Frontal cortex (tissue), 4 donors: ENCODE data around the gene TCIRG1. TPM values are rescaled to one million over a fixed set of nuclear protein-coding genes. Genes with fewer than 3 reads are reported as not detected.

Experiments used
- DNase-seq, 2 donors: peaks; one replicate each; pipeline ENCODE4 v3.0.0; 2012; ENCODE audit warnings: low spot score in 2 of 2
- FAIRE-seq: peaks from 2 replicates; lab custom pipeline; 2012; peaks lifted over from hg19 to GRCh38; lab: Jason Lieb, UNC
- total RNA-seq: library from RNA; depleted of rRNA; stranded (reverse); fragments of >200 nt; gene quantifications from one replicate; pipeline ENCODE4 v1.2.3, GENCODE V29; 2014
- donor health status: control.
- donor health status: control.
- donor health status: control.

Gene TCIRG1
- total RNA-seq, 1 donor from 2014 or later: 2.4 TPM

GRCh38 chr11:68047437-68048290 is 8.8 kb downstream of the TCIRG1 start:
- DNase-seq (peak in 1 of 2 donors; percentile 55), FAIRE-seq (no peak)

- DNase-seq (no peak), FAIRE-seq (no peak)
These were observed 10.1 kb downstream of the TCIRG1 start for GRCh38 chr11:68048681-68049508.

GRCh38 chr11:68049509-68050370 is 10.9 kb downstream of the TCIRG1 start:
- DNase-seq (peak in 1 of 2 donors; percentile 31), FAIRE-seq (no peak)

- FAIRE-seq (no peak), DNase-seq (no peak)
These were observed 11.6 kb downstream of the TCIRG1 start for GRCh38 chr11:68050371-68050841.

- FAIRE-seq (no peak), DNase-seq (peak in 1 of 2 donors; percentile 44)
These were observed 12.6 kb downstream of the TCIRG1 start for GRCh38 chr11:68051191-68052136.

- DNase-seq (no peak), FAIRE-seq (no peak)
These were observed 13.5 kb downstream of the TCIRG1 start for GRCh38 chr11:68052137-68052873.

GRCh38 chr11:68053117-68053516 is 14.3 kb downstream of the TCIRG1 start:
- DNase-seq: peak in 1 of 2 donors; percentile 34
- no peak for FAIRE-seq

- DNase-seq: no peak
- no peak for FAIRE-seq
These were observed 15.4 kb downstream of the TCIRG1 start for GRCh38 chr11:68053981-68054812.

GRCh38 chr11:68056317-68057285 is 17.8 kb downstream of the TCIRG1 start:
- DNase-seq: no peak

GRCh38 chr11:68057807-68058206 is 19.0 kb downstream of the TCIRG1 start:
- no peak for DNase-seq
- FAIRE-seq: no peak

More at GRCh38 chr11:68056317-68057285, 17.8 kb downstream of the TCIRG1 start:
- FAIRE-seq: no peak

GRCh38 chr11:68061508-68061907 is 22.7 kb downstream of the TCIRG1 start:
- no peak for FAIRE-seq
- DNase-seq: no peak

GRCh38 chr11:68064926-68065325 is 26.1 kb downstream of the TCIRG1 start:
- DNase-seq: no peak

GRCh38 chr11:68065841-68066240 is 27.0 kb downstream of the TCIRG1 start:
- DNase-seq (no peak), FAIRE-seq (no peak)

More at GRCh38 chr11:68064926-68065325, 26.1 kb downstream of the TCIRG1 start:
- no peak for FAIRE-seq

- FAIRE-seq (no peak), DNase-seq (no peak)
These were observed 27.9 kb downstream of the TCIRG1 start for GRCh38 chr11:68066742-68067141.

GRCh38 chr11:68067991-68068390 is 29.2 kb downstream of the TCIRG1 start:
- DNase-seq (no peak), FAIRE-seq (no peak)
